Measurements from ENCODE around the gene MEPCE.

Gene MEPCE

GRCh38 chr7:100389437-100390088 lies 40.1 kb upstream of the MEPCE start:
- no peak for TF ChIP-seq CTCF (IDR thresholded peaks at IDR 0.05; ENCODE audit: extremely low read depth, missing control alignments)
- no peak for DNase-seq (ENCODE audit: low spot score)

- no peak for TF ChIP-seq CTCF (IDR thresholded peaks at IDR 0.05; ENCODE audit: extremely low read depth, missing control alignments)
- DNase-seq (ENCODE audit: low spot score) = no peak
Observed at GRCh38 chr7:100390286-100391009, 39.2 kb upstream of the MEPCE start.

- TF ChIP-seq CTCF (IDR thresholded peaks at IDR 0.05; ENCODE audit: extremely low read depth, missing control alignments) = no peak
- no peak for DNase-seq (ENCODE audit: low spot score)
Observed at GRCh38 chr7:100393233-100393905, 36.3 kb upstream of the MEPCE start.

DNA sequence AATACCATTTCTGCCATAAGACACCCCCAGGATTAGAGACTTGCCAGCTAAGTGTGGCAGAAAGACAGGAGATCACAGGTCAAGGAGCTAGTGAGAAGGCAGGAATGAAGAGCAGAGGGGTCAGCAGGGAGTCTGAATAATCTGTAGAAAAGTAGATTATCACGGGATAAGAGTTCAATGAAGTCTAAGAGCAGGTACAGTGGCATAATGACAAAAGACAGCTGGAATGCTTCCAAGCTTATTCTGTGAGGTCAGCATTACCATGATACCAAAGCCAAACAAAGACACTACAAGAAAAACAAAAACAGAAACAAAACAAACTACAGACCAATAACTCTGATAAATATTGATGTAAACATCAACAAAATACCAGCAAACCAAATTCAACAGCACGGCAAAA lies 35.6 kb upstream of the MEPCE start:
- DNase-seq (ENCODE audit: low spot score) = no peak
- no peak for TF ChIP-seq CTCF (IDR thresholded peaks at IDR 0.05; ENCODE audit: extremely low read depth, missing control alignments)

DNA sequence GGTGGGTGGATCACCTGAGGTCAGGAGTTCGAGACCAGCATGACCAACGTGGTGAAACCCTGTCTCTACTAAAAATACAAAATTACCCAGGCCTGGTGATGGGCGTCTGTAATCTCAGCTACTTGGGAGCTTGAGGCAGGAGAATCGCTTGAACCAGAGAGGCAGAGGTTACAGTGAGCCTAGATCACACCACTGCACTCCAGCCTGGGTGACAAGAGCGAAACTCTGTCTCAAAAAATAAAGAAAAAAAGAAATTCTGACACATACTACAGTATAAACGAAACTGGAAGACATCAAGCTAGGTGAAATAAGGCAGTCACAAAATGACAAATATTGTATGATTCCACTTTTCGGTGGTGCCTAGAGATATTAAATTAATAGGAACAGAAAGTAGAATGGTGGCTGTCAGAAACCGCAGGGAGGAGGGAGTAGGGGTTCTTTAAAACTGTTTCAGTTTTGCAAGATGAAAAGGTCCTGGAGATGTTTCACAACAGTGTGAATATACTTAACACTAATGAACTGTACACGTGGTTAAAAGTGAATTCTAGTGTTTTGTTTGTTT lies 33.1 kb upstream of the MEPCE start:
- TF ChIP-seq CTCF (IDR thresholded peaks at IDR 0.05; ENCODE audit: extremely low read depth, missing control alignments) = no peak
- peak; percentile 64 for DNase-seq (ENCODE audit: low spot score)

GRCh38 chr7:100397315-100398081 lies 32.1 kb upstream of the MEPCE start:
- no peak for TF ChIP-seq CTCF (IDR thresholded peaks at IDR 0.05; ENCODE audit: extremely low read depth, missing control alignments)
- DNase-seq (ENCODE audit: low spot score) = no peak

Data from GM20000 (cell line).